Kidney tubule cell (primary cell): ENCODE data around the gene ALG14.
A peak's percentile ranks its signal among the peaks of the same experiment; 100 is the strongest.

Experiments used
- DNase-seq: peaks from one replicate; pipeline ENCODE4 v3.0.0-alpha.2; 2018; ENCODE audit warnings: low spot score

ALG14 gene

DNA sequence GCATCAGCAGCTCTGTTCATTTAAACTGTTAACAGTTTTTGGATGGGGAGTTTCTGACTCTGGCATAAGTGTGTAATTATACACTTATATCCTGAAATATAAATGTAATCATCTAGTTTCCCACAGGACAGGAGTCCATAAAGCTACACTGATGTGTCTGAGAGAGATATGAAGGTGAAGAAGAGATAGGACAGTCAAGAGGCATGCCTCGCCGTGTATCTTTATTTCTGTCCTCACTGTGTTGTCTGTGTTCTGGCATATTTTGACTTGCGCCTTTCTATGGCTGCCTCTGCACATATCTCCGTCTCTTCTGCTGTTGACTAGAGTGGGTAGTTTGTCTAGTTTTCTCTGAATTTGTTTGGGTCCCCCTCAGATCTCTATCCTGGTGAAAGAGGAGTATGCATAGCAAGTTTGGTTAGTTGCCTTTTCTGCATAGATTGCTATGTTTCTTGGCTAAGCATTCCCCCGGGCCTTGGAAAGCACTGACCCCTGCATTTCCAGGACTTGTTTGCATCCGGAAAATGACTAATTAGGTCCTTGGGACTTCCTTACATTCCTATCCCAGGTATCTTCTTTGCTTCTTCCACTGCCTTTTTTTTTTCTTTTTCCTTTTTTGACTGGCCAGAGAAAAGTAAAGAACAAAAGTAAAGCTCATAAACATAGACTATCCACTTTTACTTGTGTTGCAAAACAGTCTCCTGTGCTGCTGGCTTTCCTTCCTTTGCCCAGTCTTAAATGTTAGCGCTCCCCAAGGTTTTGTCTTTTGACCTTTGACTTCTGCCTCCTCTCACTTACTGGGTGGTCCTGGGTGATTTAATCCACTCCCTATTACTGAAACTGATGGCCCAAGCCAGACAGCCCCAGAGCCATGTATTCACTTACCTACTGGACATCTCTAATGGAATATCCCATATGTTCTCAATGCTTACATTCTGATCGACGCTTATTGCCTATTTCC, 118.2 kb downstream of the ALG14 start:
- peak; percentile 53 for DNase-seq

- DNase-seq, result no peak
Observed at GRCh38 chr1:94953746-94954145, 119.0 kb downstream of the ALG14 start.

DNA sequence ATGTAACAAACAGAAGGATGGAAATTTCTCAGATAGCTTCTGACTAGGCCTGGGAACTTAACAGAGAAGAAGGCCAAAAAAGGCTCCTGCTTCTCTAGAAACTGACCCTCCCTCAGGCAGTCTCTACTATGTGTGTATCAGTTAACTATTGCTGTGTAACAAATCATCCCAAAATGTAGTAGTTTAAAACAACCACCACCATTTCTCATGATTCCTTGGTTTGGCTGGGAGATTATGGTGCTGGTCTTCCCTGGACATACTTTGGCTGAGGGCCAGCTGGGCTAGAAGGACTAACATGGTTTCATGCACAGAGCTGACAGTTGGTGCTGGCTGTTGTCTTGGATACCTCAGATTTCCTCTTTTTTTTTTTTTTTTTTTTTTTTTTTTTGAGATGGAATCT, 119.6 kb downstream of the ALG14 start:
- no peak for DNase-seq

- no peak for DNase-seq
Observed at GRCh38 chr1:94952539-94952938, 120.2 kb downstream of the ALG14 start.

- DNase-seq, result no peak
Observed at GRCh38 chr1:94951509-94952208, 121.1 kb downstream of the ALG14 start.

GRCh38 chr1:94951046-94951445, 121.7 kb downstream of the ALG14 start:
- DNase-seq, result no peak

DNA sequence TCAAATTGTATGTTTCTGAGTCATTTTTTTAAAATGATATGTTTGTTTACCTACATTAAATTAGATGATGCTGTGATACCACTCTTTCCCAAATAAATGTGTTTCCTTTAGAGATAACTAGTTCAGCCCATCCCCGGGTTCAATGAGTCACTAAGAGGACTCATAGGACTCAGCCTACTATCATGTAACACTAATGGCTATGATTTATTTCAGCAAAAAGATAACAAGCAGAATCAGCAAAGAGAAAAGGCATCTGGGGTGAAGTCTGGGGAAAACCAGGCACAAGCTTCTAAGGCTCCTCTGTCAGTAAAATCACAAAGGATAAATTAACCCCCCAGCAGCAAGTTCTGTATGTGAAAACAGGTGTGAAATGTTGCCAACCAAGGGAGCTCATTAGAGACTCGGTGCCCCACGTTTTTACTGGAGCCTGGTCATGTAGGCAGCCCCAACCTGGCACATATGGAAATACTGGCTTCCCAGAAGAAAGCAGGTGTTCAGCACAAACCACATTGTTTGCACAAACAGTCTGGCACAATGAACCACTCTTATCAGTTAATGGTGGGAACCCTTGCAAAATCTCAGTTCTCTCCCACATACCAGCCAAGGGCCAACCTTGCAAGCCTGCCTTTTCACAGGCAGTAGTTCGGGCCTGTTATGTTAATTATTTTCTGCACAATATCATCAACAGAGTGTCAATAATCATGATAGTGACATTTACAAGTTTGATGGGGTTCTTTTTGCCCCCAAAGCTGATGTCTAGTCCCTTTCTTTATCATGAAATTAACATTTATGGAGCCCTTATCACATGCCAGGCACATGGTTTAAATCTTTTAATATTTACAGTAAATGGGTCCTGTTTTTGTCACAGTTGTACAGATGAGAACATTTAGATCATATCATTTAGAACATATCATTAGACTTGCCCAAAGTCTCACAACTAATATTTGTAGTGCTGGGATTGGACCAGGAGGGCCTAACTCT, 122.8 kb downstream of the ALG14 start:
- no peak for DNase-seq

DNA sequence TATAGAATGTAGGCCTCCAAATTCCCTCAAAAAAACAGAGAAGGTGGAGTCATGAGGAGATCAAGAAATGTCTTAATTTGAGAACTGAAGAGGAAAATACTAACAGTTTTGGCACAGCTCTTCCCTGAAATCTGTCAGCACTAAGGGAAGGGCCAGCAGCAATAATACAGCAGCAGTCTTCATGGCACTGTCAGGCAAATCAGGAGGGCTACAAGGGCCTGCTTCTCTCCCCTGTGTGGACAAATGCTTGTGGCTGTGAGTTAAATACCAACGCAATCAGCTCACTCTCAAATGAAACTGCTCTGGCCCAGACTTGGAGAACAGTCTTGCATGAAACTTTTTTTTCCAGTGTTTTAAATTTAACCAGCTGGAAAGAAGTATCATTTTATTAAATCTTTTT, 125.3 kb downstream of the ALG14 start:
- peak; percentile 75 for DNase-seq

DNA sequence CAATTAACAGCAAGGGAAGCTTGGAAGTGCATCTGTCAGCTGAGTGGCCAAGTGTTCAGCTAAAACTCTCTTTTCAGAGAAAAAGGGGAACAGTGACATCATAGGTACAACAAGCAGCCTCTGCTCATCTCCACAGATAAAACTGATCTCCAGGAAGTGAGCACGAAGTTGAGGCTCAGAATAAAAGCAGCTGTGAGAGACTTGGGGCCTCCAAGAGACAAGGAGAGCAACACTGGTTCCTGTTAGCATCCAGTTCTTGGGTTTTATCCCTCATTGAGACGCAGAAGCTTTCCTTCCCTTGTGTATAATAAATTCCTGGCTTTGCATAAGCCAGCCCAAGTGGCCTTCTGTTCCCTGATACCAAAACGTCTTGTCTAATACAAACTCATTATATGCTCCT, 125.9 kb downstream of the ALG14 start:
- DNase-seq, result no peak

DNA sequence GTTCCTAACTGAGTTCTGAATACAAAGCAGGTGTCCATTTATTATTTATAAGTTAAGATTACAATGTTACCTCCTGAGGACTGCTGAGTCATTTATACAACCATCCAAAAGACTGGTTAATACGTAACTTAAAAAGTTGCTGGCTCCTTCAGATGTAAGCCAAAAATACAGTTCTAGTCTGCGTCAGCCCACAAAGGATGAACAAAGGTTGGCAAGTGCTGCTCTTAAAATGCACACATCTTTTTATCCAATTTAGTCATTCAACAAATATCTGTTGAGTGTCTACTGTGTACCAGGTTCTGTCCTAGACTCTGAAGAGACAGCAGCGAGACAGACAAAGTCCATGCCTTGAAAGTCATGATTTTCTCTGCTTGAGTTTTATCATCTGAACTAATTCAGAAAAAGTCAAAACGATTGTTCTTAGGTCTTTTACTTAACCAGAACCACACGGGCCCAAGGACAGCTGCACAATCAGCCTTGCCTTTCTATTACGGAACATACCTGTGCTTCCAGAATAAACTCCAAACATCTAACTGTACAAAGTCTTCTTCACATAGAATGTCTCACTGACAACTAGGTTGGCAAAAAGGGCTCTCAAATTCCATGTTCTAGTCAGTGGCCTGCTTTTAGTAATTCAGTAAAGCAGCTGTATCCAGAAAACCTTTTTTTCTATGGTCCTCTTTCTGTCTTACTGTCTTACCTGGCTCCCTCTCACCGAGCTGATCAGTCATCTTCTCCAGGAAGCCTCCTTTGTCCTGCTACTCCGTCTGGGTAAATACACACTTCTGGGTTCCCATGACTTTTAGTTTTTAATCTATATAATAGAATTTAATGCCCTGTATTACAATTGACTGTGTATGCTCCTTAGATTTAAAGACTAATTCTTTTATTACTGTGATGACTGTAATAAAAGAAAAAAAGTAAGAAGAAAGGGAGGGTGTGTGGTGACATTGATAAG, 130.3 kb downstream of the ALG14 start:
- peak; percentile 96 for DNase-seq

DNA sequence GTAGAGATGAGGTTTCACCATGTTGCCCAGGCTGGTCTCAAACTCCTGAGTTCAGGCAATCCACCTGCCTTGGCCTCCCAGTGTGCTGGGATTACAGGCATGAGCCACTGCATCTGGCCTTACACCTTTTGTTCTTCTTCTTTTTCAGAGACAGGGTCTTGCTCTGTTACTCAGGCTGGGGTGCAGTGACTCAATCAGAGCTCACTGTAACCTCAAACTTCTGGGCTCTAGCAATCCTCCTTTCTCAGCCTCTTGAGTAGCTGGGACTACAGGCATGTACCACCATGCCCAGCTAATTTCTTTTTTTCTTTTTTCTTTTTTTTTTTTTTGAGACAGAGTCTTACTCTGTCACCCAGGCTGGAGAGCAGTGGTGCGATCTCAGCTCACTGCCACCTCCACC, 131.3 kb downstream of the ALG14 start:
- peak; percentile 65 for DNase-seq

- DNase-seq, result no peak
Observed at GRCh38 chr1:94940738-94941137, 132.0 kb downstream of the ALG14 start.

- DNase-seq, result no peak
Observed at GRCh38 chr1:94937820-94938219, 134.9 kb downstream of the ALG14 start.

GRCh38 chr1:94936861-94937620, 135.7 kb downstream of the ALG14 start:
- DNase-seq, result no peak

- no peak for DNase-seq
Observed at GRCh38 chr1:94935476-94935875, 137.3 kb downstream of the ALG14 start.

DNA sequence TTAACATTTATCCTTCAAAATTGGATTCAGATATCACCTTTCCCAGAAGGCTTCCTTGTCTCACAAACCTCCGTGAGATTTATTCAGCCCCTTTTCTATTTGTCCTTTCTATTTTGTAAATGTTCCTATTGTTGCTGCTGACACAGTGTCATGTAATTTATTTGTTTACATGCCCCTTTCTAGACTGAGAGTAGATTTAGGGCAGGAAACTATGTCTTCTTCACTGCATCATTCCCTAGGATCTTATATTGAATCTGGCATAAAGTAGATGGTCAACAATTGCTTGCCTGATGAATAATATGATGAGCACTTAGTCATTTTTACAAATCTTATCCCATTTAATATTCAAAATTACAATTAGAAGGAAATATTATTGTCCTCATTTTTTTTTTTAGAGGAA, 137.7 kb downstream of the ALG14 start:
- no peak for DNase-seq

DNA sequence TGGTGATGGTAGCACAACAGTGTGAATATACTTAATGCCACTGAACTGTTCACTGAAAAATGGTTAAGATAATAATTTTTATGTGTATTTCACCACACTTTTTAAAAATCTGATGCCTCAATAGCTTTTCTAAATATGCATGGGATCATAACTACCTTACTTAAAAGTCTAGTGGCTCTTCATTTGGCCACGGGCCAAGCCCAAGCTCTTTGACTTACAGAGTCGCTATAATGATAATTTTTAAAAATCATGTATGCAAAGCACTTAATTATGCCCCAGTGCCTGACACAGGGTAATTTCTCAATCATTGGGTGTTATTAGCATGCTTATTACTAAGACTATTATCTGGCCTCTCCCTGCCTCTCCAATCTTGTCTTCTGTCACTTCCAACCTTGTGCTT, 138.2 kb downstream of the ALG14 start:
- DNase-seq, result no peak

- DNase-seq, result no peak
Observed at GRCh38 chr1:94931254-94931841, 141.4 kb downstream of the ALG14 start.

- peak; percentile 42 for DNase-seq
Observed at GRCh38 chr1:94929351-94930217, 143.2 kb downstream of the ALG14 start.
